NT2/D1 (cell line): ENCODE results near the gene MTMR11.

ENCODE experiments used
- SUZ12 ChIP-seq: IDR thresholded peaks from 2 replicates; pipeline ENCODE4 v1.6.1; 2011; ENCODE audit not compliant: insufficient read length, insufficient read depth; ENCODE audit errors: extremely low read depth
- YY1 ChIP-seq: IDR thresholded peaks from 2 replicates; pipeline ENCODE4 v1.6.1; 2011; ENCODE audit not compliant: insufficient read length, insufficient read depth

- TF ChIP-seq SUZ12: no peak
- no peak for TF ChIP-seq YY1
Measured at GRCh38 chr1:149915429-149916192, 21.1 kb downstream of the MTMR11 start.
